Liver (tissue), 3 donors: ENCODE data around the gene GLUD1.

Experiments used
- CTCF ChIP-seq: fragments of 150-350 bp; IDR thresholded peaks from 2 replicates; pipeline ENCODE4 v1.5.1; 2017; ENCODE audit warnings: improper control_type of control experiment, low read depth, low read length; ENCODE audit not compliant: missing input control
- RAD21 ChIP-seq, 2 donors: IDR thresholded peaks; 2 replicates each; pipeline ENCODE4 v1.6.1; 2016; ENCODE audit warnings: antibody characterized with exemption in 2 of 2, mild to moderate bottlenecking in 2 of 2
- REST ChIP-seq: IDR thresholded peaks from 2 replicates; pipeline ENCODE4 v1.6.1; 2016; ENCODE audit warnings: antibody characterized with exemption, mild to moderate bottlenecking
- donor health status: healthy.
- donor health status: healthy.

- TF ChIP-seq CTCF (no peak), RAD21 (IDR thresholded peaks at IDR 0.05) (no peak), REST (no peak)
These were observed 58.0 kb downstream of the GLUD1 start for GRCh38 chr10:87036623-87037022.
